Common myeloid progenitor, CD34-positive (primary cell): ENCODE measurements around the gene BMP6.

Source experiments
- CTCF ChIA-PET: fragments of 350-600 bp; sonication (Branson Sonifier 250); formaldehyde crosslinking; loops from one replicate; lab custom pipeline; 2021; ENCODE audit warnings: antibody characterized with exemption; lab: Charles Lee
- POLR2A ChIA-PET: fragments of 350-600 bp; sonication (Branson Sonifier 250); formaldehyde crosslinking; loops from one replicate; lab custom pipeline; 2021; ENCODE audit warnings: antibody characterized with exemption; lab: Charles Lee
- DNase-seq, 3 donors: peaks; one replicate each; pipeline versions ENCODE4 v3.0.0 to v3.0.0-alpha.2; 2013
- H3K27ac ChIP-seq, 2 experiments: 1 replicate in 1 of 2; 2 replicates in 1 of 2; pipeline ENCODE4 v1.7.0; 2013; ENCODE audit warnings: inconsistent platforms in 2 of 2, low read length in 2 of 2, mild to moderate bottlenecking in 2 of 2, low read depth in 1 of 2, moderate library complexity in 1 of 2; ENCODE audit not compliant: severe bottlenecking in 2 of 2, insufficient read depth in 1 of 2, poor library complexity in 1 of 2
- H3K27me3 ChIP-seq, 5 experiments: replicated peaks in 2 of 5; 1 replicate in 3 of 5; 2 replicates in 2 of 5; pipeline versions ENCODE4 v1.6.1 to v1.7.0; 2013; ENCODE audit warnings: low read length in 4 of 5, mild to moderate bottlenecking in 2 of 5, moderate library complexity in 2 of 5, inconsistent platforms in 1 of 5; ENCODE audit not compliant: insufficient read depth in 5 of 5, control insufficient read depth in 4 of 5
- H3K36me3 ChIP-seq, 4 experiments: 1 replicate in 2 of 4; 2 replicates in 2 of 4; pipeline versions ENCODE4 v1.6.1 to v1.7.0; 2013; ENCODE audit warnings: low read length in 3 of 4, control low read depth in 1 of 4, mild to moderate bottlenecking in 1 of 4; ENCODE audit not compliant: control insufficient read depth in 4 of 4, insufficient read depth in 4 of 4
- H3K4me1 ChIP-seq, 4 experiments: 1 replicate in 3 of 4; 2 replicates in 1 of 4; pipeline versions ENCODE4 v1.6.1 to v1.7.1; 2013; ENCODE audit warnings: low read length in 3 of 4, mild to moderate bottlenecking in 3 of 4, control low read depth in 1 of 4, inconsistent platforms in 1 of 4, moderate library complexity in 1 of 4; ENCODE audit not compliant: control insufficient read depth in 4 of 4, insufficient read depth in 4 of 4; ENCODE audit errors: control extremely low read depth in 1 of 4
- H3K4me3 ChIP-seq, 7 experiments: 1 replicate in 4 of 7; 2 replicates in 3 of 7; pipeline versions ENCODE4 v1.5.1 to v1.7.0; 2013; ENCODE audit warnings: mild to moderate bottlenecking in 7 of 7, low read length in 6 of 7, moderate library complexity in 6 of 7, inconsistent platforms in 2 of 7, low read depth in 2 of 7, control low read depth in 1 of 7; ENCODE audit not compliant: insufficient read depth in 4 of 7, control insufficient read depth in 1 of 7; ENCODE audit errors: extremely low read depth in 1 of 7
- H3K9me3 ChIP-seq, 5 experiments: 1 replicate in 4 of 5; 2 replicates in 1 of 5; pipeline versions ENCODE4 v1.6.1 to v1.7.1; 2013; ENCODE audit warnings: low read length in 4 of 5, mild to moderate bottlenecking in 2 of 5, inconsistent platforms in 1 of 5, low read depth in 1 of 5, moderate library complexity in 1 of 5; ENCODE audit not compliant: control insufficient read depth in 4 of 5, insufficient read depth in 2 of 5; ENCODE audit errors: control extremely low read depth in 1 of 5
- WGBS: methylation state at CpG from one replicate; pipeline ENCODE4 v1.1.5; 2013; ENCODE audit not compliant: insufficient coverage; 5-methylcytosine and 5-hydroxymethylcytosine counted together

The BMP6 gene

GRCh38 chr6:7879579-7879978 is 153.7 kb downstream of the BMP6 start:
- POLR2A ChIA-PET, result no interaction called here
- Histone ChIP-seq H3K27me3 (no peaks in the 10 kb centered on the region), H3K4me3 (no peak overlapping the region), H3K36me3 (peaks cover 10 to 54% (median 36%) of the 10 kb centered on the region in 4 experiments), H3K4me1 (no peaks in the 10 kb centered on the region), H3K9me3 (peaks cover 0 to 4% (median 0%) of the 10 kb centered on the region in 5 experiments), H3K27ac (no peak overlapping the region)
- WGBS, result 100% methylated on average over 6 of the region's 6 CpGs
- CTCF ChIA-PET, result interaction anchor here (1.2 kb wide), 1 partner anchor 161 kb away, joined by 3 read pairs; no protein-coding TSS in a partner anchor
- no peak for DNase-seq

DNA sequence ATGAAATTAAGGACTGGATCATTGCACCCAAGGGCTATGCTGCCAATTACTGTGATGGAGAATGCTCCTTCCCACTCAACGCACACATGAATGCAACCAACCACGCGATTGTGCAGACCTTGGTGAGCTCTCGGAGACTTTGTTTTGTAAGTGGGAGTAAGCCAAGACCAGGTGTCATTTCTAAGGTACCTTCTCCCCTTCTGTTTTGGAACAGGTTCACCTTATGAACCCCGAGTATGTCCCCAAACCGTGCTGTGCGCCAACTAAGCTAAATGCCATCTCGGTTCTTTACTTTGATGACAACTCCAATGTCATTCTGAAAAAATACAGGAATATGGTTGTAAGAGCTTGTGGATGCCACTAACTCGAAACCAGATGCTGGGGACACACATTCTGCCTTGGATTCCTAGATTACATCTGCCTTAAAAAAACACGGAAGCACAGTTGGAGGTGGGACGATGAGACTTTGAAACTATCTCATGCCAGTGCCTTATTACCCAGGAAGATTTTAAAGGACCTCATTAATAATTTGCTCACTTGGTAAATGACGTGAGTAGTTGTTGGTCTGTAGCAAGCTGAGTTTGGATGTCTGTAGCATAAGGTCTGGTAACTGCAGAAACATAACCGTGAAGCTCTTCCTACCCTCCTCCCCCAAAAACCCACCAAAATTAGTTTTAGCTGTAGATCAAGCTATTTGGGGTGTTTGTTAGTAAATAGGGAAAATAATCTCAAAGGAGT is 154.2 kb downstream of the BMP6 start:
- Histone ChIP-seq H3K9me3 (peaks cover 0 to 4% (median 0%) of the 10 kb centered on the region in 5 experiments), H3K4me1 (no peaks in the 10 kb centered on the region), H3K4me3 (no peak overlapping the region), H3K27me3 (no peaks in the 10 kb centered on the region), H3K36me3 (peaks cover 10 to 60% (median 42%) of the 10 kb centered on the region in 4 experiments), H3K27ac (no peak overlapping the region)
- no peak for DNase-seq
- CTCF ChIA-PET, result interaction anchor here (1.2 kb wide), 1 partner anchor 161 kb away, joined by 3 read pairs; no protein-coding TSS in a partner anchor
- POLR2A ChIA-PET, result no interaction called here
- WGBS, result 89% methylated on average over 7 of the region's 13 CpGs

DNA sequence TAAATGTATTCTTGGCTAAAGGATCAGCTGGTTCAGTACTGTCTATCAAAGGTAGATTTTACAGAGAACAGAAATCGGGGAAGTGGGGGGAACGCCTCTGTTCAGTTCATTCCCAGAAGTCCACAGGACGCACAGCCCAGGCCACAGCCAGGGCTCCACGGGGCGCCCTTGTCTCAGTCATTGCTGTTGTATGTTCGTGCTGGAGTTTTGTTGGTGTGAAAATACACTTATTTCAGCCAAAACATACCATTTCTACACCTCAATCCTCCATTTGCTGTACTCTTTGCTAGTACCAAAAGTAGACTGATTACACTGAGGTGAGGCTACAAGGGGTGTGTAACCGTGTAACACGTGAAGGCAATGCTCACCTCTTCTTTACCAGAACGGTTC is 154.8 kb downstream of the BMP6 start:
- Histone ChIP-seq H3K4me1 (no peaks in the 10 kb centered on the region), H3K27me3 (no peaks in the 10 kb centered on the region), H3K9me3 (peaks cover 0 to 2% (median 0%) of the 10 kb centered on the region in 5 experiments), H3K4me3 (no peak overlapping the region), H3K27ac (no peak overlapping the region), H3K36me3 (peaks cover 11 to 65% (median 45%) of the 10 kb centered on the region in 4 experiments)
- CTCF ChIA-PET, result no interaction called here
- WGBS, result 98% methylated on average over 5 of the region's 9 CpGs
- DNase-seq, result no peak
- POLR2A ChIA-PET, result no interaction called here

- Histone ChIP-seq H3K27ac (no peak overlapping the region), H3K27me3 (no peaks in the 10 kb centered on the region), H3K9me3 (no peaks in the 10 kb centered on the region), H3K4me3 (no peak overlapping the region), H3K36me3 (peaks cover 21 to 78% (median 56%) of the 10 kb centered on the region in 4 experiments), H3K4me1 (no peaks in the 10 kb centered on the region)
- CTCF ChIA-PET, result interaction anchor here (1.3 kb wide), 1 partner anchor 159 kb away, joined by 4 read pairs; no protein-coding TSS in a partner anchor
- no peak for DNase-seq
- WGBS, result 96% methylated on average over 6 of the region's 8 CpGs
- POLR2A ChIA-PET, result no interaction called here
Measured at GRCh38 chr6:7881765-7882500, 156.0 kb downstream of the BMP6 start.

- no peaks in the 10 kb centered on the region for H3K9me3 ChIP-seq
- POLR2A ChIA-PET, result no interaction called here
- H3K27ac ChIP-seq, result no peak overlapping the region
- H3K4me1 ChIP-seq, result no peaks in the 10 kb centered on the region
- H3K4me3 ChIP-seq, result no peak overlapping the region
- DNase-seq, result no peak
- CTCF ChIA-PET, result no interaction called here
- no peaks in the 10 kb centered on the region for H3K27me3 ChIP-seq
- 97% methylated on average over 16 of the region's 19 CpGs for WGBS
- peaks cover 21 to 85% (median 62%) of the 10 kb centered on the region in 4 experiments for H3K36me3 ChIP-seq
Measured at GRCh38 chr6:7882505-7883257, 156.8 kb downstream of the BMP6 start.

DNA sequence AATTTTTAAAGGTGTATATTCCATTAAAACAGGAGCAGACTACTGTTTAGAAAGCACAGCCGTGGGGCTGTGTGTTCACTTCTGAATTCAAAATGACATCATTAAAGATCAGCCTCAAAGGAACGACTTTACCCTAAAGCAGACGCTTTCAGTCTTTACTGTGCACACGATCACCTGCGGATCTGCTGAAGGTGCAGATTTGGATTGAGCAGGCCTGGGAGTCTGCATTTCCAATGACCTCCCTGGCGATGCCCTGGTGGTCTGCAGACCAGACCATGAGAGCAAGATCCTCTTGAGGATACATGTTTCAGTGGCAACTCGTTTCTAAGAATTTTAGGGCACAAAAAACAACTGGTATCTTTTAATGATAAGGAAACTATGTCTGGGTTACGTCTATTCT is 157.5 kb downstream of the BMP6 start:
- WGBS, result 95% methylated on average over 8 of the region's 8 CpGs
- Histone ChIP-seq H3K4me1 (no peaks in the 10 kb centered on the region), H3K4me3 (no peak overlapping the region), H3K27ac (no peak overlapping the region), H3K36me3 (peaks cover 25 to 92% (median 68%) of the 10 kb centered on the region in 4 experiments), H3K27me3 (no peaks in the 10 kb centered on the region), H3K9me3 (no peaks in the 10 kb centered on the region)
- no peak for DNase-seq
- ChIA-PET POLR2A (no interaction called here), CTCF (no interaction called here)
